Karpas-422 (cell line): ENCODE data around the gene PTPRD. TPM values are rescaled to one million over a fixed set of nuclear protein-coding genes. Genes with fewer than 3 reads are reported as not detected.

Experiments used
- DNase-seq: peaks from one replicate; pipeline ENCODE4 v3.0.0-alpha.2; 2015
- H2AFZ ChIP-seq: fragments of 200-600 bp; sonication (generic); 2 replicates; pipeline ENCODE4 v1.6.1; 2014; ENCODE audit warnings: antibody characterized with exemption, low read length, mixed read lengths
- H3K27ac ChIP-seq: fragments of 200-600 bp; sonication (generic); 2 replicates; pipeline ENCODE4 v1.5.1; 2014; ENCODE audit warnings: mild to moderate bottlenecking, low read length, moderate library complexity
- H3K27me3 ChIP-seq: fragments of 200-600 bp; sonication (generic); 2 replicates; pipeline ENCODE4 v1.6.1; 2014; ENCODE audit warnings: low read length, mixed read lengths
- H3K36me3 ChIP-seq: fragments of 200-600 bp; sonication (generic); 2 replicates; pipeline ENCODE4 v1.6.1; 2014; ENCODE audit warnings: low read length, mixed read lengths; ENCODE audit not compliant: insufficient read depth
- H3K4me1 ChIP-seq: fragments of 200-600 bp; sonication (generic); 2 replicates; pipeline ENCODE4 v1.6.1; 2014; ENCODE audit warnings: mild to moderate bottlenecking, low read length, mixed read lengths
- H3K4me2 ChIP-seq: fragments of 200-600 bp; sonication (generic); 2 replicates; pipeline ENCODE4 v1.6.1; 2014; ENCODE audit warnings: low read length, low read depth, mild to moderate bottlenecking; ENCODE audit not compliant: poor library complexity, severe bottlenecking
- H3K4me3 ChIP-seq: fragments of 200-600 bp; sonication (generic); 2 replicates; pipeline ENCODE4 v1.5.1; 2014; ENCODE audit warnings: mild to moderate bottlenecking, antibody characterized with exemption, low read length, mixed read lengths
- H3K79me2 ChIP-seq: fragments of 200-600 bp; sonication (generic); 2 replicates; pipeline ENCODE4 v1.6.1; 2014; ENCODE audit warnings: mild to moderate bottlenecking, low read length, mixed read lengths
- H3K9ac ChIP-seq: fragments of 200-600 bp; sonication (generic); 2 replicates; pipeline ENCODE4 v1.6.0; 2014; ENCODE audit warnings: low read length
- H3K9me2 ChIP-seq: fragments of 200-600 bp; sonication (generic), shearing (Covaris generic); replicated peaks from 2 replicates; pipeline ENCODE4 v1.6.0; 2014; ENCODE audit warnings: mild to moderate bottlenecking, low read length, moderate library complexity; ENCODE audit not compliant: insufficient read depth
- H3K9me3 ChIP-seq: fragments of 300-700, 200-600 bp; sonication (generic); 2 replicates; pipeline ENCODE4 v1.6.1; 2014; ENCODE audit warnings: low read length, mixed read lengths
- H4K20me1 ChIP-seq: fragments of 200-600 bp; sonication (generic); 2 replicates; pipeline ENCODE4 v1.6.1; 2014; ENCODE audit warnings: mild to moderate bottlenecking, antibody characterized with exemption, low read length, low read depth; ENCODE audit not compliant: insufficient read depth
- total RNA-seq: library from RNA; depleted of rRNA; stranded (reverse); fragments of >200 nt; shearing (Covaris generic); gene quantifications from 2 replicates; pipeline ENCODE4 v1.2.3, GENCODE V29; 2014; ENCODE audit warnings: low replicate concordance

The PTPRD gene
- total RNA-seq, 1 experiment from 2014 or later, result 0.63 TPM

DNA sequence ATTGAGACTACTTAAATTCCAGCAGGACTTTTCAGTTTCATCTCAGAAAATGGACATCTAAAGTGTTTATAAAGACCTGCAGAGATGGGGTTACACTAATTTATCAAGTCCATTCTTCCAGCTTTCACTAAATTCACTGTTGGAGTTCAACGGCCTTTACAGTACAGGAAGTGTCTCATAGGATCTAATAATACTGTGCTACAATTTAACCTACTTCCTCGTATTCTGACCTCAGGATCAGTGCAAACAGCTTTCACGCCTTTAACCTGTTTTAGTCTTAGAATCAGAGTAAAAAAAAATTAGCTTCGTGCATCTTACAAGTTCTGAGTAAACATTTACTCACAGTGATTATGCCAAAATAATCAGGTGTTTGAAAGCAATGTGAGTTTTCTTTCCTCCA is 2180.6 kb downstream of the PTPRD start:
- no peaks in the 10 kb centered on the region for H3K9me2 ChIP-seq
- H3K79me2 ChIP-seq, result no peaks in the 10 kb centered on the region
- H3K27ac ChIP-seq, result no peak overlapping the region
- no peak overlapping the region for H2AFZ ChIP-seq
- no peaks in the 10 kb centered on the region for H4K20me1 ChIP-seq
- H3K27me3 ChIP-seq, result no peaks in the 10 kb centered on the region
- no peaks in the 10 kb centered on the region for H3K4me1 ChIP-seq
- no peak overlapping the region for H3K4me2 ChIP-seq
- DNase-seq, result no peak
- no peak overlapping the region for H3K9ac ChIP-seq
- no peaks in the 10 kb centered on the region for H3K36me3 ChIP-seq
- H3K9me3 ChIP-seq, result peaks cover 19% of the 10 kb centered on the region
- no peak overlapping the region for H3K4me3 ChIP-seq

DNA sequence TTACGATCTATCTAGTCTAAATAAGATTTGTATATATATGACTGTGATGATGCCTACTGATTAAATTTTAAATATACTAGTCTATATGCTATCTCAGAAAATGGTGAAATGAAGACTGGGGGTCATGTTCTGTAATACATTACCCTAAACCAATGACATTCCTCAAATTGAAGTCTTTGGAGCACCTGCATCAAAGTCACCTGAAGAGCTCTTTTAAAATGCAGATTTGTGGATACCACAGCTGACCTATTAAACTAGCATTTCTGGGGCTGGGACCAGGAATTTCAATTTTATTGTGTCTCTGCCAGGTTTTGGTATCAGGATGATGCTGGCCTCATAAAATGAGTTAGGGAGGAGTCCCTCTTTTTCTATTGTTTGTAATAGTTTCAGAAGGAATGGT is 2181.3 kb downstream of the PTPRD start:
- Histone ChIP-seq H3K4me2 (no peak overlapping the region), H3K4me3 (no peak overlapping the region), H2AFZ (no peak overlapping the region), H3K9me2 (no peaks in the 10 kb centered on the region), H3K9ac (no peak overlapping the region), H3K36me3 (no peaks in the 10 kb centered on the region), H3K27me3 (no peaks in the 10 kb centered on the region), H4K20me1 (no peaks in the 10 kb centered on the region), H3K4me1 (no peaks in the 10 kb centered on the region), H3K27ac (no peak overlapping the region), H3K79me2 (no peaks in the 10 kb centered on the region), H3K9me3 (peaks cover 19% of the 10 kb centered on the region)
- no peak for DNase-seq

DNA sequence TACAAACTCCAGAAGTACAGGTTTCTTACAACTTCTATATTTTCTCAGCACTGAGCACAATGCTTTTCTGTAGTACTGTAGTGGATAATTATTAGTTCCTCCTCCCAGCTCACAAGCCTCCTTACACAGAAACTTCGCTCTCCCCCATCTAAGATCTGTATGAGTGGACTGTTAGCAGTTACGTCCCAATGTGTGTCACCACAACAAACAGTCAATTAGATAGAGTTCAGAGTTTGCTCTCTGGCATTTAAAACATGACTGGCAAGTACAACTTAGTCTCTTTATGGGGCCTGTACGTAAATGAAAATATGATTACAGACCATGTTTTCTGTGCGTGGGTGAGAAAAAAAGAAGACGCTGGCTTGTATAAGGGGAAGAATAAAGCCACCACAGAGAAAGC is 2181.9 kb downstream of the PTPRD start:
- H2AFZ ChIP-seq, result no peak overlapping the region
- no peaks in the 10 kb centered on the region for H3K4me1 ChIP-seq
- H3K79me2 ChIP-seq, result no peaks in the 10 kb centered on the region
- no peaks in the 10 kb centered on the region for H3K9me2 ChIP-seq
- no peak overlapping the region for H3K9ac ChIP-seq
- DNase-seq, result no peak
- no peak overlapping the region for H3K27ac ChIP-seq
- no peaks in the 10 kb centered on the region for H4K20me1 ChIP-seq
- no peaks in the 10 kb centered on the region for H3K36me3 ChIP-seq
- H3K4me3 ChIP-seq, result no peak overlapping the region
- no peaks in the 10 kb centered on the region for H3K27me3 ChIP-seq
- H3K9me3 ChIP-seq, result peaks cover 19% of the 10 kb centered on the region
- H3K4me2 ChIP-seq, result no peak overlapping the region

DNA sequence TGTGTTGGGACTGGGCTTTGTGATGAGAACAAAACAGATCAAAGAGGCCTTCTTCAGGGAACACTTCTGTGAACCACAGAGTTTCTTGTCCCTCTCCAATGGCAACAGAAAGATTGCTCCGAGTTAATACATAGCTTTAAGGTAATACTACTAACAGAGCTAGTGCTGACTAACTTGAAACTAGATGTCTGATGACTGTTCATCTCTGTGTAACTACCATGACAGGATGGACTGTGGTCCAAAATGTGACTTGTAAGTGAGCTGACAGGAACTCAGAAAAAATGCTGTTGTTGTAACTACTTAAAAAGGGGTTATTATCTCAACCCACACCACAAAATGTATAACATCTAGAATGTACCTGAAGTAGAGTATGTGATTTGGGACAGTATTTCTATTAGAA is 2183.0 kb downstream of the PTPRD start:
- no peak overlapping the region for H3K4me2 ChIP-seq
- H3K4me1 ChIP-seq, result no peaks in the 10 kb centered on the region
- H3K27ac ChIP-seq, result no peak overlapping the region
- no peaks in the 10 kb centered on the region for H3K36me3 ChIP-seq
- no peak for DNase-seq
- H3K27me3 ChIP-seq, result no peaks in the 10 kb centered on the region
- no peaks in the 10 kb centered on the region for H3K9me2 ChIP-seq
- H3K9me3 ChIP-seq, result peaks cover 14% of the 10 kb centered on the region
- H3K79me2 ChIP-seq, result no peaks in the 10 kb centered on the region
- no peak overlapping the region for H3K4me3 ChIP-seq
- H2AFZ ChIP-seq, result no peak overlapping the region
- H4K20me1 ChIP-seq, result no peaks in the 10 kb centered on the region
- H3K9ac ChIP-seq, result no peak overlapping the region

DNA sequence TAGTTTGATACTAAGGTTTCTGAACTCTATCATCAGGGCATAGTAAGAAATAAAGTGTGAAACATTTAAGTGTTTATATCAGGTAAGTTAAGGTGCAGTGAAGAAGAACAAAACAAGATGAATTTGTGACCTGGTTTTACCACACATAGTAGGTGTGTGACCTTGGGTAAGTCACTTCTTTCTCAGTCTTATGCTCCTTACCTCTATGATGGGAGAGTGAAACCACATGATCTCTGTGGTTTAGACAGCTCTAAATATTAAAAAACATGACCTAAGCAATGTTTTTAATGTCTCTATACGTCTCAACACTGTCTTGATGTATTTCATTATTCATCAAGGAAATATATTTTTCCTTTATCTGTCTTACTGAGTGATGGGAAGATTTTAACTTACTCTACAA is 2183.6 kb downstream of the PTPRD start:
- Histone ChIP-seq H3K4me1 (no peaks in the 10 kb centered on the region), H4K20me1 (no peaks in the 10 kb centered on the region)
- DNase-seq, result no peak

DNA sequence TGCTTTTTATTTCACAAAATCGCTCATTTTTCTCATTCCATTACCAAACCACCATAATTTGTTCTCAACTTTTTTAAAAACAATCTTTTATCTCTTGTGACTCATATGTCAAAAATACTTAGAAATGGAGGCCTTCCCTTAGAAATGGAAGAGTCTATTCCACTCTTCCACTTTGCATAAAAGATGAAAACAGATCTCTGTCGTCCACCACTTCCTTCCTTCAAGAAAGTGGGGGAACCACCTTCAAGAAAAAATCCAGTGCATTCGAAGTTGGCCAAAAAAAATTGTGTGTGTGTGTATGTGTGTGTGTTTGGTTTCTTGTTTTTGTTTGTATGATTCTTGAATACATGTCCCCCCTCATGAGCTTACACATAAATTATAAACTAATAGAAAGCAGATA is 2184.4 kb downstream of the PTPRD start:
- Histone ChIP-seq H3K4me1 (no peaks in the 10 kb centered on the region), H3K4me2 (no peak overlapping the region), H3K79me2 (no peaks in the 10 kb centered on the region), H3K9me3 (peaks cover 14% of the 10 kb centered on the region), H3K4me3 (no peak overlapping the region), H3K9ac (no peak overlapping the region), H2AFZ (no peak overlapping the region), H3K27ac (no peak overlapping the region), H3K36me3 (no peaks in the 10 kb centered on the region), H4K20me1 (no peaks in the 10 kb centered on the region), H3K9me2 (no peaks in the 10 kb centered on the region), H3K27me3 (no peaks in the 10 kb centered on the region)
- no peak for DNase-seq

More for the DNA sequence above, 2183.6 kb downstream of the PTPRD start:
- Histone ChIP-seq H3K9me2 (no peaks in the 10 kb centered on the region), H3K36me3 (no peaks in the 10 kb centered on the region), H3K9ac (no peak overlapping the region), H3K4me3 (no peak overlapping the region), H3K27me3 (no peaks in the 10 kb centered on the region), H3K79me2 (no peaks in the 10 kb centered on the region), H3K27ac (no peak overlapping the region), H2AFZ (no peak overlapping the region), H3K9me3 (peaks cover 14% of the 10 kb centered on the region), H3K4me2 (no peak overlapping the region)

DNA sequence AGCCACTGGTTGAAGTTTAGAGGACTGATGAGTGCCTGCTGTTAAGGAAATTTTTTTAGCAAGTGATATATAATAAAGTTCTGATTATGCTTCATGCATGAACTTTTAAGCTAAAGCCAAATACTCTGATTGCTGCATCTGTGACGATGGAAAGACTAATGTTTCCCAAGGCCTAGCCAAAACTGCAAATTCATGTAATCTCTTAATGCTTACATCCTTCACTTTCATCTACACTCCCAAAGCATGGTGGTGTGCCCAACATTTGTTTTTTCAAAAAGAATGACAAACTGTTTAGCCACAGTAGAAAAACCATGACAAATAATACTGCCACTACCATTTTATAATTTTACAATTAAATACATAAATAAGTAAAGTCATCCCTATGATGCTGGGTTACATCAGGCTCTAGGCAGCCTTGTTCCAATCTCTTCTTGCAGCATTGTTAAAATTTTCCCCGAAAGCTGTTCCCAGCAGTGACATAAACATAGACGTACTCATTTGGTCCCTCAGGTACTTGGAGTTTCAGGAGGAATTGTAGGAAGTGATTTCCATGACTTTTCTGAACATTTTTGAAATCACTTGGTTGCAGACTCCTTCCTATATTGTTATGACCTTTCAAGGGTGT is 2187.9 kb downstream of the PTPRD start:
- no peak overlapping the region for H3K4me2 ChIP-seq
- no peaks in the 10 kb centered on the region for H3K36me3 ChIP-seq
- H3K27ac ChIP-seq, result no peak overlapping the region
- no peaks in the 10 kb centered on the region for H4K20me1 ChIP-seq
- no peak overlapping the region for H3K9ac ChIP-seq
- H2AFZ ChIP-seq, result no peak overlapping the region
- H3K27me3 ChIP-seq, result no peaks in the 10 kb centered on the region
- H3K9me3 ChIP-seq, result peaks cover 8% of the 10 kb centered on the region
- H3K9me2 ChIP-seq, result no peaks in the 10 kb centered on the region
- DNase-seq, result no peak
- no peaks in the 10 kb centered on the region for H3K4me1 ChIP-seq
- H3K4me3 ChIP-seq, result no peak overlapping the region
- no peaks in the 10 kb centered on the region for H3K79me2 ChIP-seq

DNA sequence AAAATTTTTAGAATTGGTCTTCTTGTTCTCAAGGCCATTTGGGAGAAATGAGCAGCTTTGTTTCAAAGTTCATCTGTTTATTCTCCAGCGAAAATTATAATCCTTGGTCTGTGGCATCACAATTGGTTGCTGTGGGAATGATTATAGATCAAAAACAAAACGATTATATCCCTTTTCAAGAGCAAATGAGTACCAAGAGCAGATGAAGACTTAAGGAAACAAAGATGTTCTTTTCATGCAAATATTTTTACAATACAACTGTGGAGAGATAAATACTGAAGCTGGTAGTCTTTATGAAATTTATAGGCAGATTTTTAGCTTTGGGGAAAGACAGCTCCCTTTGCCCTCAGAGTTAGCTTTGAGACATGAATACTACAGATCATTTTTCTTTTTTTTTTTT is 2192.4 kb downstream of the PTPRD start:
- Histone ChIP-seq H4K20me1 (no peaks in the 10 kb centered on the region), H3K9me2 (no peaks in the 10 kb centered on the region), H2AFZ (no peak overlapping the region), H3K9ac (no peak overlapping the region), H3K27ac (no peak overlapping the region), H3K4me1 (no peaks in the 10 kb centered on the region), H3K36me3 (no peaks in the 10 kb centered on the region), H3K79me2 (no peaks in the 10 kb centered on the region), H3K4me3 (no peak overlapping the region), H3K4me2 (no peak overlapping the region), H3K27me3 (no peaks in the 10 kb centered on the region), H3K9me3 (peaks cover 9% of the 10 kb centered on the region; the same call in 1 of the 2 replicates)
- DNase-seq, result no peak
